ENCODE measurements around the gene SESTD1. TPM values are rescaled to one million over a fixed set of nuclear protein-coding genes. Genes with fewer than 3 reads are reported as not detected.
"Not testable (repeated sequence)": the region's sequence is repeated elsewhere in the genome, so short reads cannot be mapped to it uniquely, and the experiment has no call there.

The SESTD1 gene
- total RNA-seq, 1 donor: 20.1 TPM

DNA sequence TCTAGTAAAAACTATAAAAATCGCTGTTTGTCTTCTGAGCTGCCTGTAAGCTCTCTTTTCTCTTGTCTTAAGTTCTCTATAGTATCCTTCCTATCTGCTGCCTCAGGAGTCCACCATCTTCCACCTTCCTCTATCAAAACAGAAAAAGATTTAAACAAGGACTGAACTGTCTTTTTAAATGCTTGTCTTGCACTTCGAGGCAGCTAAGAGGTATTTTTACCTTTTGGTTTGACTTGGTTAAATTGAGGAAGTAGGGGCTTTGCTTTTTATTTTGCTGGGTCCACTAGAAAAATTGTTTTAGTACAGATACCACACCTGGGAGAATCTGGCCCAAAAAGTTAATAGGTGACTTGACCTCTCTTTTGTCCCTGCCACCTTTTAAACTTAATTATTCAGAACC, 12.2 kb downstream of the SESTD1 start:
- Histone ChIP-seq H3K27me3 (ENCODE audit: insufficient read depth, low read length) (no peaks in the 10 kb centered on the region), H3K4me3 (ENCODE audit: low read length) (no peak overlapping the region), H3K9me3 (ENCODE audit: low read depth, low read length) (no peaks in the 10 kb centered on the region), H3K4me1 (ENCODE audit: insufficient read depth, low read length) (peaks cover 33% of the 10 kb centered on the region)

DNA sequence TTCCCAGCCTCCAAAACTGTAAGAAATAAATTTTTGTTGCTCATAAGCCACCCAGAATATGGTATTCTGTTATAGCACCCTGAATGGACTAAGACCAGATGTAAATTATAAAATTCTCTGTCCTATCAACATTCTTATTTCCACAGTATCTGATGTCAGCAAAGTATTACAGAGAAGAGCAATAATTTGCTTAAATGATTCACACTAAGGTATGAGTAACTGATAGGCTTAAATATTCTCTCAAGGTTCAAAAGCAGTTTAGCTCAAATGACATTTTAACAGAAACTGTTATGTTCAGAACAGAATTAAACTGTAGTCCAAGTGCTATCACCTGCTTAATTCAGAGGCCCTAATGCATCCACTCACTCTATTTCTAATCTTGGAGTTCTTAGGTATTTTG, 12.8 kb downstream of the SESTD1 start:
- Histone ChIP-seq H3K9me3 (ENCODE audit: low read depth, low read length) (no peaks in the 10 kb centered on the region), H3K4me1 (ENCODE audit: insufficient read depth, low read length) (peaks cover 35% of the 10 kb centered on the region), H3K4me3 (ENCODE audit: low read length) (no peak overlapping the region), H3K27me3 (ENCODE audit: insufficient read depth, low read length) (no peaks in the 10 kb centered on the region)

- H3K4me3 ChIP-seq (ENCODE audit: low read length): no peak overlapping the region
- peaks cover 37% of the 10 kb centered on the region for H3K4me1 ChIP-seq (ENCODE audit: insufficient read depth, low read length)
- no peaks in the 10 kb centered on the region for H3K27me3 ChIP-seq (ENCODE audit: insufficient read depth, low read length)
- no peaks in the 10 kb centered on the region for H3K9me3 ChIP-seq (ENCODE audit: low read depth, low read length)
These were observed 13.7 kb downstream of the SESTD1 start for GRCh38 chr2:179250848-179251504.

- Histone ChIP-seq H3K9me3 (ENCODE audit: low read depth, low read length) (no peaks in the 10 kb centered on the region), H3K4me3 (ENCODE audit: low read length) (no peak overlapping the region), H3K4me1 (ENCODE audit: insufficient read depth, low read length) (peaks cover 39% of the 10 kb centered on the region), H3K27me3 (ENCODE audit: insufficient read depth, low read length) (no peaks in the 10 kb centered on the region)
These were observed 14.5 kb downstream of the SESTD1 start for GRCh38 chr2:179250095-179250494.

DNA sequence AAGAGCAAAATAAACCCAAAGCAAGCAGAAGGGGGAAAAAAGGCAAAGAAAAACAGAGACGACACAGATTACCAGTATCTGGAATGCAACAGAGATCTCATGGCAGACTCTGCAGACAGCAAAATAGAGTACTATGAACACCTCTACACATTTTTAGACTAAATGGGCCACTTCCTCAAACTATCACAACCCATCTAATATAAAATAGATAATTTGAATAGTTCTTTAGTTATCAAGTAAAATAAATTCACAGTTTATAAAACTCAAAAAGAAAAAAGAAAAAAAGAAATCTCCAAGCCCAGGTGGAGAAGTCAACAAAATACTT, 16.6 kb downstream of the SESTD1 start:
- Histone ChIP-seq H3K4me3 (ENCODE audit: low read length) (no peak overlapping the region), H3K9me3 (ENCODE audit: low read depth, low read length) (no peaks in the 10 kb centered on the region), H3K27me3 (ENCODE audit: insufficient read depth, low read length) (no peaks in the 10 kb centered on the region), H3K4me1 (ENCODE audit: insufficient read depth, low read length) (peaks cover 35% of the 10 kb centered on the region)

DNA sequence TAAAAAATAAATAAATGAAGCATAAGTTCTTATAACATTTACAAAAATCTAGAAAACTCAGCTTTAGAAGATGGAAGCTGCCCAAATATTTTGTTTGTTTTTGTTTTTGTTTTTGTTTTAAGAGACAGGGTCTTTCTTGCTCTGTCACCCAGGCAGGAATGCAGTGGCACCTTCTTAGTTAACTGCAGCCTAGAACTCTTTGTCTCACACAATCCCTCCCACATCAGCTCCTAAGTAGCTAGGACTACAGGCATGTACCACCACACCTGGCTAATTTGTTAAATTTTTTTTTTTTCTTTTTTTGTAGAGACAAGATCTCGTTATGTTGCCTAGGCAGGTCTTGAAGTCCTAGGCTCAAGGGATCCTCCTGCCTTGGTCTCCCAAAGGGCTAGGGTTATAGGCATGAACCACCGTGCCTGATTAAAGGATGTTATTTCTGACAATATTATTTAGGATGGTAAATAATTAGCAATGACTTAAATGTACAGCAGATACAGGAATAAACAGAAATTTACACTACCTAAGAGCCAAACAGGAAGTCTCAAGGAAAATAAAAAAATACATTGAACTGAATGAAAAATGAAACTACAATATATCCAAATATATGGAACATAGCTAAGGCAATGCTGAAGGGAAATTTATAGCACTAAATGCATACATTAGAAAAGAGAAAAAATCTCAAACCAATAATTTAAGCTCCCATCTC, 17.2 kb downstream of the SESTD1 start:
- no peaks in the 10 kb centered on the region for H3K27me3 ChIP-seq (ENCODE audit: insufficient read depth, low read length)
- H3K4me3 ChIP-seq (ENCODE audit: low read length): no peak overlapping the region
- H3K9me3 ChIP-seq (ENCODE audit: low read depth, low read length): no peaks in the 10 kb centered on the region
- peaks cover 30% of the 10 kb centered on the region for H3K4me1 ChIP-seq (ENCODE audit: insufficient read depth, low read length)

DNA sequence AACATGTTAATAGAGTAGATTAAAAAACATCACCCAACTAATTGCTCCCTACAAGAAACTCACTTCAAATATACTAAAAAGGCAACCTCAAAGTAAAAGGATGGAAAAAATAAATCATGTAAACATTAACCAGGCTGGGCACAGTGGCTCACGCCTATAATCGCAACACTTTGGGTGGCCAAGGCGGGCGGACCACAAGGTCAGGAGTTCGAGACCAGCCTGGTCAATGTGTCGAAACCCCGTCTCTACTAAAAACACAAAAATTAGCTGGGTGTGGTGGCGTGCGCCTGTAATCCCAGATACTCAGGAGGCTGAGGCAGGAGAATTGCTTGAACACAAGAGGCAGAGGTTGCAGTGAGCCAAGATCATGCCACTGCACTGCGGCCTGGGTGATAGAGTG, 18.8 kb downstream of the SESTD1 start:
- H3K9me3 ChIP-seq (ENCODE audit: low read depth, low read length); H3K4me3 ChIP-seq (ENCODE audit: low read length); H3K27me3 ChIP-seq (ENCODE audit: insufficient read depth, low read length): not testable (repeated sequence)
- H3K4me1 ChIP-seq (ENCODE audit: insufficient read depth, low read length): peaks cover 15% of the 10 kb centered on the region

DNA sequence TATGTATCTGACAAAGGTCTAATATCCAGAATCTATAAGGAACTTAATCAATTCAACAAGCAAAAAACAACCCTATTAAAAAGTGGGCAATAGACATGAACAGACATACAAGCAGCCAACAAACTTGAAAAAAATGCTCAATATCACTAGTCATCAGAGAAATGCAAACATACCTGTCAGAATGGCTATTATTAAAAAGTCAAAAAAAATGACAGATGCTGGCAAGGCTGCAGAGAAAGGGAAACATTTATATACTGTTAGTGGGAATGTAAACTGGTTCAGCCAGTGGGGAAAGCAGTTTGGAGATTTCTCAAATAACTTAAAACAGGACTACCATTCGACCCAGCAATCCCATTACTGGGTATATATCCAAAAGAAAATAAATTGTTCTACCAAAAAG, 21.6 kb downstream of the SESTD1 start:
- Histone ChIP-seq H3K4me1 (ENCODE audit: insufficient read depth, low read length) (peaks cover 19% of the 10 kb centered on the region), H3K9me3 (ENCODE audit: low read depth, low read length) (no peaks in the 10 kb centered on the region), H3K27me3 (ENCODE audit: insufficient read depth, low read length) (no peaks in the 10 kb centered on the region), H3K4me3 (ENCODE audit: low read length) (no peak overlapping the region)

- Histone ChIP-seq H3K4me1 (ENCODE audit: insufficient read depth, low read length) (peaks cover 20% of the 10 kb centered on the region), H3K9me3 (ENCODE audit: low read depth, low read length) (no peaks in the 10 kb centered on the region), H3K27me3 (ENCODE audit: insufficient read depth, low read length) (no peaks in the 10 kb centered on the region), H3K4me3 (ENCODE audit: low read length) (no peak overlapping the region)
These were observed 23.9 kb downstream of the SESTD1 start for GRCh38 chr2:179240481-179241451.

- no peaks in the 10 kb centered on the region for H3K9me3 ChIP-seq (ENCODE audit: low read depth, low read length)
- no peaks in the 10 kb centered on the region for H3K27me3 ChIP-seq (ENCODE audit: insufficient read depth, low read length)
- no peak overlapping the region for H3K4me3 ChIP-seq (ENCODE audit: low read length)
- peaks cover 25% of the 10 kb centered on the region for H3K4me1 ChIP-seq (ENCODE audit: insufficient read depth, low read length)
These were observed 24.8 kb downstream of the SESTD1 start for GRCh38 chr2:179239838-179240237.

DNA sequence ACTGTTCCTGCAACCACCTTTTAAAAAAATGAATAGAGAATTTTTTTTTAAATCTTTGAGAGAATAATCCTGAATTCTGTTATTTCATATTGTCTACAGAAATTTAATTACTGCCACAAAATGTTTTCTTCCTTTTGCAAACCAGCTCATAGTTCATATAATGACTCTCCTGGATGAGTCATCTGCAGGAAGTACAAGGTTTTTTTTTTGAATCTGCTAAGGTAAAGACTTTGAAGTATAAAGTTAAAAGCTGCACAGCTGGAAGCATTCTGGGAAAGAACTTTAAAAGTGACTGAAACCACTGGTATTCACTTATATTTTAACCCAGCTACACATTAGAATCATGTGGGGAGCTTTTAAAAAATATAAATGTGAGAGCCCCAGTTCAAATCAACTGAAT, 25.4 kb downstream of the SESTD1 start:
- Histone ChIP-seq H3K4me1 (ENCODE audit: insufficient read depth, low read length) (peaks cover 31% of the 10 kb centered on the region), H3K9me3 (ENCODE audit: low read depth, low read length) (no peaks in the 10 kb centered on the region), H3K27me3 (ENCODE audit: insufficient read depth, low read length) (no peaks in the 10 kb centered on the region), H3K4me3 (ENCODE audit: low read length) (no peak overlapping the region)

- Histone ChIP-seq H3K27me3 (ENCODE audit: insufficient read depth, low read length) (no peaks in the 10 kb centered on the region), H3K9me3 (ENCODE audit: low read depth, low read length) (no peaks in the 10 kb centered on the region), H3K4me3 (ENCODE audit: low read length) (no peak overlapping the region), H3K4me1 (ENCODE audit: insufficient read depth, low read length) (peaks cover 41% of the 10 kb centered on the region)
These were observed 26.6 kb downstream of the SESTD1 start for GRCh38 chr2:179238027-179238426.

DNA sequence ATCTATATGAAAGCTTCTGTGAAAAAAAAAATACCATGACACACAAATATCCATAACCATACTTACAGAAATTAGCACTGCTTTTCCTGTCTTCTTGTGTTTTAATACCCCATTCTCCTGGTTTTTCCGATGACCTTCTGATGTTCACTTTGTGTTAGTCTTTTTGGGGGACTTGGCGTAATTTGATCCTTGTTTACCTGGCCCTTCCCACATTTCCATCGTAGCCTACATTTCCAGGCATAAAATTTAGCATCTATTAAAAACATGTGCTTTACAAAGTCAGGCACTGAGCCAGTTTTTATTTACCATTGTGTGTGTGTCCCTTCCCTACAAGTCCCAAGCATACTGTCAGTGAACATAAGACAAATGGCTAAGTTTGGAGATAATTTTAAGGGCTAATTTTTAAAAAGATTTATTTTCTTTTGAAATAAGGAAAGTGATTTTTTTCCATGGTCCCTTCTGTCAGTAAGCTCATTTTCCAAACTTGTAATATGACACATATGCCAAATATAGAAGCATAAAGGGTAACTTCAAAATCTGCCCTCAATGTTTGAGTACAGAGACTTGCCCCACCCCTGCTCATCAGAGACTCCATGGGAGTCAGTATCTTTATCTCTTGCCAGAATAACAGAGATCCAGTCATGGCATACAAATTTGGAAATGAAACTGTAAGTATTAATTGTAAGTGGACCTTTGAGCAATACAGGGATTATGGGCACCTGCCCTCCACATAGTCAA, 27.3 kb downstream of the SESTD1 start:
- Histone ChIP-seq H3K27me3 (ENCODE audit: insufficient read depth, low read length) (no peaks in the 10 kb centered on the region), H3K4me3 (ENCODE audit: low read length) (no peak overlapping the region), H3K9me3 (ENCODE audit: low read depth, low read length) (no peaks in the 10 kb centered on the region), H3K4me1 (ENCODE audit: insufficient read depth, low read length) (peaks cover 41% of the 10 kb centered on the region)

DNA sequence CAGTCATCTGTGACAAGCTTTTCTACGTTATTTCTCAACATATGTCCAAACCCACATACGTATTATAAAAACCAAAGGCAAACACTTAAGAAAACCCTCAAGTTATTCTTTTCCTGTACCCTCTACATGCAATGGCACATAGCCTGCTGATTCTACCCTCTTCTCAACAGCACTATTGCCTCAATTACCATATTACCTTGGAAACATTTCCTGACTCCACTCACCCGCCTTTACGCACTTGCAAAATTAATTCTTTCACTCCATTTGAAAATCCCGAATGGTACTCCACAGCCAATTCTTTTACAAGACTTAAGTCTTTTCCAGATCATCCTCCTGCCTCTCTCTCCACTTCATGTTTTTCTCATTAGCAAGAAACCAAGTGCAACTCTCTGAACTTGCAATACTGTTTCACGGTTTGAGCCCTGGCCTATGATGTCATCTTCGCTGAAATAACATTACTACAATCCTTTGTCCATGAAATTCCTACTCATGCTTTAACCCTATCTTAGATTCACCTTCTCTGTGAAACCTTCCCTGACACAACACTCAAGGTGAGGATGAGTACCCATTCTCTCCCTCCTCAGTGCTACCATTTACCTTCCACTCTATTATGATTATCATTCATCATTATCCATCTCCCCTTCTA, 29.0 kb downstream of the SESTD1 start:
- Histone ChIP-seq H3K4me3 (ENCODE audit: low read length) (no peak overlapping the region), H3K4me1 (ENCODE audit: insufficient read depth, low read length) (peaks cover 39% of the 10 kb centered on the region), H3K9me3 (ENCODE audit: low read depth, low read length) (no peaks in the 10 kb centered on the region), H3K27me3 (ENCODE audit: insufficient read depth, low read length) (no peaks in the 10 kb centered on the region)

Data from mononuclear cell (primary cell).